HUES6 (cell line): Measurements from ENCODE around the gene ZFY.

Experiments
- H3K27ac ChIP-seq: 2 replicates; pipeline ENCODE4 v1.7.0; 2013; ENCODE audit warnings: low read depth, mild to moderate bottlenecking, low read length, inconsistent platforms
- H3K27me3 ChIP-seq: 2 replicates; pipeline ENCODE4 v1.6.1; 2013; ENCODE audit warnings: low read length; ENCODE audit not compliant: control insufficient read depth, insufficient read depth
- H3K36me3 ChIP-seq: 2 replicates; pipeline ENCODE4 v1.6.1; 2013; ENCODE audit warnings: low read length; ENCODE audit not compliant: control insufficient read depth, insufficient read depth
- H3K4me1 ChIP-seq: 2 replicates; pipeline ENCODE4 v1.6.1; 2013; ENCODE audit warnings: low read length; ENCODE audit not compliant: control insufficient read depth, insufficient read depth
- H3K4me3 ChIP-seq: 2 replicates; pipeline ENCODE4 v1.5.1; 2013; ENCODE audit warnings: low read depth, low read length
- H3K9ac ChIP-seq: one replicate; pipeline ENCODE4 v1.6.1; 2013; ENCODE audit warnings: mild to moderate bottlenecking, low read length
- H3K9me3 ChIP-seq: 2 replicates; pipeline ENCODE4 v1.6.1; 2013; ENCODE audit warnings: low read depth, low read length; ENCODE audit not compliant: control insufficient read depth, insufficient read depth

The ZFY gene

DNA sequence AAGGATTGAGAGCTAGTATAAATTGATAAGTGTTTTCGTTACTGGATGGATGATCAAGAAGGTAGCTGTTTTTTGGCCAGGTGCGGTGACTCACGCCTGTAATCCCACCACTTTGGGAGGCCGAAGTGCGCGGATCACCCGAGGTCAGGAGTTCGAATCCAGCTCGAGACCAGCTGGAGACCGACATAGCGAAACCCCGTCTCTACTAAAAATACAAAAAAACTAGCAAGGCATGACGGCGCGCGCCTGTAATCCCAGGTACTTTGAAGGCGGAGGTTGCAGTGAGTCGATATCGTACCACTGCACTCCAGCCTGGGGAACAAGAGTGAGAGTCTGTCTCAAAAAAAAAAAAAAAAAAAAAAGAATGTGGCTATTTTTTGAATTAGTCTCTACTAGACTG lies 2.0 kb downstream of the ZFY start:
- Histone ChIP-seq H3K9me3 (no peaks in the 10 kb centered on the region), H3K9ac (no peak overlapping the region), H3K4me3 (no peak overlapping the region), H3K27me3 (no peaks in the 10 kb centered on the region), H3K27ac (no peak overlapping the region), H3K4me1 (no peaks in the 10 kb centered on the region), H3K36me3 (no peaks in the 10 kb centered on the region)

GRCh38 chrY:2949590-2950252 lies 14.5 kb downstream of the ZFY start:
- Histone ChIP-seq H3K27me3 (no peaks in the 10 kb centered on the region), H3K27ac (no peak overlapping the region), H3K4me3 (no peak overlapping the region), H3K9me3 (no peaks in the 10 kb centered on the region), H3K4me1 (no peaks in the 10 kb centered on the region), H3K36me3 (no peaks in the 10 kb centered on the region), H3K9ac (no peak overlapping the region)

DNA sequence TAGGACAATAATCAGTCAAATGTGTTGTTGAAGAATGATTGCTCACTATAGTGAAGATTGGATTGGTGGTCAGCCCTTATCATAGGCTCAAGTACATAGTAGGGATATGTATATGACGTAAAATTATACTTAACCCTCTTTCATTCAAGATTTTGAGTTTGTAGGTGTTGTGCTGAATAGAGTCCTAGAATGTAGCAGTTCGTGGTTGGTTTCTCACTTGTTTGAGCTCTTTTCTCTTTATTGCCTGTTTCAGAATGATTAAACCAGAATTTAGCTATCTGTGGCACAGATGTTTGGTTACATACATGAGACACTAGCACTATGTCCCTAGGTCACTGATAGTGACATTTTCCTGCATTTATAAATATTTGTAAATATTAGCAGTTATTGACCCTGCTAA lies 15.5 kb downstream of the ZFY start:
- Histone ChIP-seq H3K9ac (no peak overlapping the region), H3K36me3 (no peaks in the 10 kb centered on the region), H3K27me3 (no peaks in the 10 kb centered on the region), H3K4me3 (no peak overlapping the region), H3K27ac (no peak overlapping the region), H3K9me3 (no peaks in the 10 kb centered on the region), H3K4me1 (no peaks in the 10 kb centered on the region)

- H3K27me3 ChIP-seq, result no peaks in the 10 kb centered on the region
- no peaks in the 10 kb centered on the region for H3K9me3 ChIP-seq
- no peak overlapping the region for H3K4me3 ChIP-seq
- no peak overlapping the region for H3K9ac ChIP-seq
- no peaks in the 10 kb centered on the region for H3K4me1 ChIP-seq
- no peaks in the 10 kb centered on the region for H3K36me3 ChIP-seq
- no peak overlapping the region for H3K27ac ChIP-seq
Observed at GRCh38 chrY:2952912-2953311, 17.7 kb downstream of the ZFY start.

DNA sequence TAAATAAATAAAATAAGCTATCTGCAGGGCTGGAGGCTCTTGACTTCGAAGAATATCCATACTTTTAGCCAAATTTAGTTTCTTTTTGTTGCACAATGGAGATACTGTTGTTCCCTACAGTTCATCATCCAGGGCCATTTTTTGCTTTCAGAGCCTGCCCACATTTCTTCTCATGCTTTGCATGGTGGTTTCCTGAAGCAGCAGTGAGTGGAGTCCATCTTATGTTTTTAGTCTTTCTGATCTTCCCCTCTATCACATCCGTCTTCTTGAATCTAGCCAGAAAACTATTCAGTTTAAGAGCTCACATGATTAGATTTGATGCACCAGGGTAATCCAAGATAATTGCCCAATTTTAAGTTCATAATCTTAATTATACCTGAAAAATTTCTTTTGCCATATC lies 19.6 kb downstream of the ZFY start:
- Histone ChIP-seq H3K4me3 (no peak overlapping the region), H3K36me3 (no peaks in the 10 kb centered on the region), H3K9ac (no peak overlapping the region), H3K9me3 (no peaks in the 10 kb centered on the region), H3K27me3 (no peaks in the 10 kb centered on the region), H3K4me1 (no peaks in the 10 kb centered on the region), H3K27ac (no peak overlapping the region)

GRCh38 chrY:2955561-2955960 lies 20.4 kb downstream of the ZFY start:
- Histone ChIP-seq H3K9ac (no peak overlapping the region), H3K27ac (no peak overlapping the region), H3K4me3 (no peak overlapping the region), H3K27me3 (no peaks in the 10 kb centered on the region), H3K36me3 (no peaks in the 10 kb centered on the region), H3K4me1 (no peaks in the 10 kb centered on the region), H3K9me3 (no peaks in the 10 kb centered on the region)

DNA sequence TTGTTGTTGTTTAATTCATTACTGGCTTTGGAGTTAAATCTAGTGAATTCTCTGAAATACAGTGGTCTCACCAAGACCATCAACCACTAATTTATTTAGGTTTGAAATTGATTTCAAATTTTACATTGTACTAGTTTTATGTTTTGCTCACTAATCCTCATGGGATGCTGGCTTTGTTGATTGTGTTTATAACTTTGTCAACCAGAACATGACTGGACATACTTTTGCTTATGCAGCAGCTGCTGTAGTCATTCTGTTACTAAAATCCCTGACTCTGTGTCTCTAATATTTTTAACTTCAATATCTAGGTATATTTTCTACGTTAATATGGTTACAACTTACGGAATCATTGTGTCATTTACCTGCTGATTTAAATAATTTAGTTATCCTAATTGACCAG lies 26.9 kb downstream of the ZFY start:
- H3K36me3 ChIP-seq, result no peaks in the 10 kb centered on the region
- no peaks in the 10 kb centered on the region for H3K9me3 ChIP-seq
- H3K4me3 ChIP-seq, result no peak overlapping the region
- H3K27ac ChIP-seq, result no peak overlapping the region
- H3K4me1 ChIP-seq, result no peaks in the 10 kb centered on the region
- no peak overlapping the region for H3K9ac ChIP-seq
- no peaks in the 10 kb centered on the region for H3K27me3 ChIP-seq

DNA sequence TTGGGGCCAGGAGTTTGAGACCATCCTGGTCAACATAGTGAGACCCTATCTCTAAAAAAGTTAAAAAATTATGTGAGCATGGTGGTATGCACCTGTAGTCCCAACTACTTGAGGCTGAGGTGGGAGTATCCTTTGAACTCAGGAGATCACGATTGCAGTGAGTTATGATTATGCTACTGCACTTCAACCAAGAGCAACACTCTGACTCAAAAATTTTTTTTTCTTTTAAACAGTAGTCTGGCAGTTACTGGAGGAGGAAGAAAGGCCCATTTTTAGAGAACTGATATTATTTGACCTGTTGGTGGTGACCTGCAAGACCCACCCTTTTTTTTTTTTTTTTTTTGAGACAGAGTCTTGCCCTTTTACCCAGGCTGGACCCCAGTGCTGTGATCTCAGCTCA lies 29.6 kb downstream of the ZFY start:
- no peak overlapping the region for H3K4me3 ChIP-seq
- no peaks in the 10 kb centered on the region for H3K9me3 ChIP-seq
- H3K27ac ChIP-seq, result no peak overlapping the region
- no peaks in the 10 kb centered on the region for H3K36me3 ChIP-seq
- no peaks in the 10 kb centered on the region for H3K27me3 ChIP-seq
- no peaks in the 10 kb centered on the region for H3K4me1 ChIP-seq
- H3K9ac ChIP-seq, result no peak overlapping the region

DNA sequence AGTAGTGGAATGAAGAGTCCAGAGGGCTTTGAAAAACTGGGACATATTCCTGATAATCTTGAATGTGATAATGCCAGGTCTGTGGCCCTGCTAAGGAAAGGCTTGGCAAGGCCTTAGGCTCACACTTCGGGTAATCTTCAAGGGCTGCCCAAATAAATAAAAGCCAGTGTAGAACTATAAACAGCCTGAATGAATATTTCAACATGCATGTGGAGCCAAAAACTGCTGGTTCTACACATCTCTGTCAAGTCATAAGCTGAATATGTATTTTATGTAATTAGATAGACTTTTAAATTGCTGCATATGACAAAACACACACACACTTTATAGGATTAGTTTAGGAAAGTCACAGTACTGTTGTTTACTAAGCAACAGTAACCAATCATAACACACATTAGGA lies 30.4 kb downstream of the ZFY start:
- no peak overlapping the region for H3K9ac ChIP-seq
- H3K4me3 ChIP-seq, result no peak overlapping the region
- H3K4me1 ChIP-seq, result no peaks in the 10 kb centered on the region
- no peak overlapping the region for H3K27ac ChIP-seq
- no peaks in the 10 kb centered on the region for H3K36me3 ChIP-seq
- H3K27me3 ChIP-seq, result no peaks in the 10 kb centered on the region
- no peaks in the 10 kb centered on the region for H3K9me3 ChIP-seq

DNA sequence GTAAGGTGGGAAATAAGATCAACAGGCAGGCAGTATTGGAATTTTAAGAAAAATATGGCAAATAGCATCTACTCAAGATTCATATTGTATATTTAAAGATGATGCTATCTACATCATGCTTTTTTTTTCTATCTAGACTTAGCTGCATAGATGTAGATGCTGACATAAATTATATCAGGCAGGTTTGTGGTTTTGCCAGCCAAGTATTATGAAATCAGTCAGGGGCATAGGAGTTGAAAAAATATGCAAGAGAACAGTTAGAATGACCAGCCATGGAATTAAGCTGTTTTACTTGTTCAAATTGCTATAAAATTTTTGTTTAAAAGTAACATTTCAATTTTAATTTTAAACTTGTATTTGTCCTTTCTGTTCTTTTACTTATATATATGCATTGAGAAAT lies 34.4 kb downstream of the ZFY start:
- Histone ChIP-seq H3K4me3 (no peak overlapping the region), H3K9ac (no peak overlapping the region), H3K27ac (no peak overlapping the region), H3K27me3 (no peaks in the 10 kb centered on the region), H3K4me1 (no peaks in the 10 kb centered on the region), H3K9me3 (no peaks in the 10 kb centered on the region), H3K36me3 (no peaks in the 10 kb centered on the region)

GRCh38 chrY:2972708-2973107 lies 37.5 kb downstream of the ZFY start:
- no peak overlapping the region for H3K9ac ChIP-seq
- H3K27ac ChIP-seq, result no peak overlapping the region
- no peaks in the 10 kb centered on the region for H3K36me3 ChIP-seq
- no peaks in the 10 kb centered on the region for H3K4me1 ChIP-seq
- no peaks in the 10 kb centered on the region for H3K9me3 ChIP-seq
- H3K4me3 ChIP-seq, result no peak overlapping the region
- H3K27me3 ChIP-seq, result no peaks in the 10 kb centered on the region
